Amniotic epithelial cell (primary cell): ENCODE measurements around the gene TEDC1.

Experiments used
- DNase-seq: peaks from one replicate; pipeline ENCODE4 v3.0.0-alpha.2; 2010; ENCODE audit warnings: low read depth

Gene TEDC1

GRCh38 chr14:105474483-105475268 lies 16.4 kb upstream of the TEDC1 start, which contains the start of gene CRIP2:
Gene CRIP2, plus strand, starts transcription at chr14:105474821. Its CDS starts 42 bp downstream, at chr14:105474863.
- no peak for DNase-seq

DNA sequence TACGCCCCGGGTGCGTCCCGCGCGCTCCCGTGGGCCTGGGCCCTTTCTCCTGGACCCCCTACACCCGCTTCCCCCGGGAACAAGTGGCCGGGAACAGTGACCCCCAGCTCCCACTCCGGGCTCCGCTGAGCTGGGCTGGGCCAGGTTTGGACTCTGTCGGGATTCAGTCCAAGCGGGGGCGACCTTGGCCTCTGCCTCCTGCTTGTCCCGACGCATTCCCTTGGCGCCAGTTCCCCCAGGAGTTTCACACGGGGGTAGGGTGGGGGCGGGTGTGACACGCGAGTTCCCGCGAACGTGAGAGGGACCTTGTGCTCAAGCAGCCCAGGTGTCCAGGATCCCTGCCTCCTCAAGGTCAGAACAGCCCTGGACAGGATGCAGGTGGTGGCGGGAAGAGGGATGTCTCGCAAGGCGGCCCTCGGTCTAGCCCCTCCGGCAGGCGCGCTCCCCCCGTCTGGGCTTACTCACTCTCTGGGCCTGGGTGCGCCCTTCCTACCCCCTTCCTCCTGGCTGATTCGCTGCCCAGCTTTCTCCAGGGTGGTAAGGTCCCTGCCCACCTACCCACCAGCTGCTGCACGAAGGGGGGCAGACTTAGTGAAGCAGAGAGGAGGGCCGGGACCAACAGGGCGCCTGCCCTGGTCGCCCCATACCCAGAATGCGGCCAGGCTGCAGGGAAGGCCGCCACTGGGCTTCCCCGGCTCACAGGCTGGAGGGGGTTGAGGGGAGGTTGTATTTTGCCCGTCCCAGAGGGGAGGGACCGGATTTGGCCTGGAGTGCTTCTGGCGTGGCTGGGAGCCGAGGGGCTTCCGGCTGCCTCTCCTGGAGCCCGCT lies 15.6 kb upstream of the TEDC1 start:
- DNase-seq = no peak

- DNase-seq = no peak
Observed at GRCh38 chr14:105476097-105476830, 14.8 kb upstream of the TEDC1 start.

DNA sequence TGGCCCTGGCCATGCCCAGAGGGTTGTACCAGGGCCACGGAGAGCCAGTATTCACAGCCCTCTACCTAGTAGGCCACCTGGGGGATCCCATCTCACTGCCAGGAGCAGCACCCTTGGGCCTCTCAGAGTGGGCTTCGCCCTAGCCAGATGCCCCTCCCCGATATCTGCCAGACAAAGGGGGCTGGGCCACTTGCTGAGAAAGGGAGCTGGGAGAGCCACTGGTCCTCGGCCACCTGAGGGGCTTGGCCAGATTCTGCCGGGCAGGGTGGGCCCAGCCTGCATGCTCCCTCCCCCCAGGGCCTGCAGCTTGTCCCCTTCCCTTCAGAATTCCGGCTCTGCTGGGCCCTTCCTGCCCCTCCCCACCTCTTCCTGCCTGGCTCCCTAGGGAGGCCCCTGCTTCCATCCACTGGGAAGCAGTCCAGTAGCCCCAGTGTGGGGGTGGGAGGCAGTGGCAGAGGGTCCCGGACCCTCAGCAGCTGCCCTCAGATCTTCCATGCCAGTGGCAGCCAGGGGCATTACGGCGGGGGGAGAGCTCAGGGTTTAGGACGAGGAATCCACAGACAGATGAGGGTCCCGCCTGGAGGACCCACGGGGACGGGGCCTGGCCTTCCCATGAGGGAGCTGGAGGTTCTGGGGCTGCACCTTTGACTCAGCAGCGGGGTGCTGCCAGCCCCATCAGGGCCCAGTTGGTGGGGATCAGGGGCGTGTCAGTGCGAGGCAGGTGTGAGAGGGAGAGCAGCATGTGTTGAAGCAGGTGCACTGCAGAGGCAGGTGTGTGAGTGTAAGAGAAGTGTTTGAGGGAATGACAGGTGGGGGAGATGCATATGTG lies 14.0 kb upstream of the TEDC1 start:
- no peak for DNase-seq

GRCh38 chr14:105477660-105478397 lies 13.2 kb upstream of the TEDC1 start:
- no peak for DNase-seq

DNA sequence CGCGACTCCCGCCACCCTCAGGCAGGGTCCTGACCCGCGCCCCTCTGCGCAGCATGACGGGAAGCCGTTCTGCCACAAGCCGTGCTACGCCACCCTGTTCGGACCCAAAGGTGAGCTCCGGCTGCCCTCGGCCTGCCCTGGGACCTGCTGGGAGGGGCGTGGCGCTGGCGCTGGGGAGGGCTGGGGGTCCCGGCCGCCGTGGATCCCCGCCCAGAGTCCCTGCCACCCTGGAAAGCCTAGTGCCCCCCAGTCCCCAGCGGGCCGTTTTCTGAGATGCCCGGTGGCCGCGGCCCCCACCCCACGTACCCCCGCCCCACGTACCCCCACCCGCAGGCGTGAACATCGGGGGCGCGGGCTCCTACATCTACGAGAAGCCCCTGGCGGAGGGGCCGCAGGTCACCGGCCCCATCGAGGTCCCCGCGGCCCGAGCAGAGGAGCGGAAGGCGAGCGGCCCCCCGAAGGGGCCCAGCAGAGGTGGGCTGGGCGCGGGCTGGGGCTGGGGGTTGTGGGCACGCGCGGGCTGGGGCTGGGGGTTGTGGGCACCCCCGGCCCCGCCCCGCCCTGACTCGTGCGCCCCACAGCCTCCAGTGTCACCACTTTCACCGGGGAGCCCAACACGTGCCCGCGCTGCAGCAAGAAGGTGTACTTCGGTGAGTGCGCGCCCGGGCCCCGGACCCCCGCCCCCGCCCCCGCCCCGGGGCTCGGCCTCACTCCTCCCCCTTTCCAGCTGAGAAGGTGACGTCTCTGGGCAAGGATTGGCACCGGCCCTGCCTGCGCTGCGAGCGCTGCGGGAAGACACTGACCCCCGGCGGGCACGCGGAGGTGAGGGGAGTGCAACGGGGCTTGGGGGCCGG lies 12.4 kb upstream of the TEDC1 start:
- no peak for DNase-seq

DNA sequence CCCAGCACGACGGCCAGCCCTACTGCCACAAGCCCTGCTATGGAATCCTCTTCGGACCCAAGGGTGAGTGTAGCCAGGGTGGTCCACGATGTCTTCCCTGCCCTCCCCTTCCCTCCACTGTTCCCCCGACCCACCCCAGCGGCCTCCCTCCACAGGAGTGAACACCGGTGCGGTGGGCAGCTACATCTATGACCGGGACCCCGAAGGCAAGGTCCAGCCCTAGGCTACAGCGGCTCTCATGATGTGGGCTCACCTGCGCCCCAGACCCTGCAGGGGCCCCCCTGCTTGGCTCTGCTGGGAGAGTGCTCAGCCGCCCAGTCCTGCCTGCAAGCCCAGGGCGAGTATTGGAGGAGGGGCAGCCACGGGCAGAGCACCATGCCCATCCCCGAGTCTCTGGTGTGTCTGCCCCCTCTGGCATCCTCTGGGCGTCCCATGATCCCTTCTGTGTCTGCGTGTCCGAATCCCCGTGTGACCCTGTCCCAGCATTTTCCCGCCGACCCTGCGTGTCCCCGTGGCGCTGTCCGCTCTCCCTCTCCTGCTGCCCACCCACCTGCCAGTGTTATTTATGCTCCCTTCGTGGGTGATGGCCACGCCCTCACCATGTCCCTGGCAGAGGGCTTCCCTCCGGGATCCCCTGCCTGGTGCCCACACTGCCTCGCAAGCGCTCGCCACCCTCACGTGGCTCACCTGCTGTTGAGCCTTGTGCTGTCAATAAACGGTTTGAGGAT lies 11.5 kb upstream of the TEDC1 start:
- no peak for DNase-seq

DNA sequence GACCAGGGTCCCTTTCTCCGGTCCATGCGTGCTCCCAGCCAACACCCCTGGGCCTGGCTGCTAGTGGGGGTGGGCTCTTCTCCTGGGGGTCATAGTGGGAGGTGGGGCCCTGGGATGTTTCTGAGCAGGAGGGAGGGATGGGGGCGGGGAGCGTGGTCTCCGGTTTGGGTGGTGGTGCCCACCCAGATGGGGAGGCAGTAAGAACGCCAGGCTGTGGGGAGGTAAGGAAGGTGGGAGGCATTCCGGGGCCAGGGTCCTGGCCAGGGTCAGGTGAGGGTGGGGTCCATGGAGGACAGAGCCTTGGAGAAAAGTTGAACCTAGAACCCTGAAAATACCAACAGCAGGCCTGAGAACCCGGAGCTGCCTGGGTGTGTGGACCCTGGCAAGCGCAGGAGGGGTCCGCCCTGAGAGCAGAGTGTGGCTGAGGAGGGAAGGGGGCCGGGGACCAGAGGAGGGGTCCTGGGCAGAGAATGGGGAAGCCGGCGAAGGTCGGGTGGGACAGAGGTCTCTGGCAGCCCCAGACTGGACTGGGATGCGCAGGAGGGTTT lies 10.8 kb upstream of the TEDC1 start:
- DNase-seq = no peak

- DNase-seq = peak; percentile 78
Observed at GRCh38 chr14:105480807-105481801, 9.9 kb upstream of the TEDC1 start.

DNA sequence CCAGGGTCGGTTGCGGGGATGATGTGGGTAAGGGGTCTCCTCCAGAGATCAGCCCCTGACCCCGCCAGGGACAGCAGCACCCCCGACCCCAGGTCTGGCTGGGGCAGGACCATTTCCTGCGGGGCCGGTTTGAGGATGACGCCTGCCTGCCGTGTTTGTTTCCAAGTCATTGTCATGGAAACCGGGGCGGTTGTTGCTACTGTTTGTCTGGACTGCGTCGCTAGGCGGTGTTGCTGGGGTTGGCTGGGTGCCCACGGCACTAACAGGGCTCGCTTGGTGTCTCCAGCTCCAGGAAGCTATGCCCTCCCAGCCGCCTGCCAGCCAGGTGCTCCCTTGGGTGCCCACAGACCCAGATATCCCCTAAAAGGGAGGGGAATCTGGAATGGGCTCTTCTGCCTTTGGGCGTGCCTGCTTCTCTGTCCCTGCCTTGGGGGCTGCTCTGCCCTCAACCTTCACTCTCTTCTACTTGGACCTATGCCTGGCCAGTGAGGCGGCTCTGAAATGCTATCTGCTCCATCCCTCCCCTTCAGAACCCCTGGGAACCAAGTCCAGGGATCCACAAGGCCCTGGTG lies 9.1 kb upstream of the TEDC1 start:
- DNase-seq = peak; percentile 93

- no peak for DNase-seq
Observed at GRCh38 chr14:105482486-105483110, 8.4 kb upstream of the TEDC1 start.

- DNase-seq = no peak
Observed at GRCh38 chr14:105483300-105484068, 7.6 kb upstream of the TEDC1 start.

DNA sequence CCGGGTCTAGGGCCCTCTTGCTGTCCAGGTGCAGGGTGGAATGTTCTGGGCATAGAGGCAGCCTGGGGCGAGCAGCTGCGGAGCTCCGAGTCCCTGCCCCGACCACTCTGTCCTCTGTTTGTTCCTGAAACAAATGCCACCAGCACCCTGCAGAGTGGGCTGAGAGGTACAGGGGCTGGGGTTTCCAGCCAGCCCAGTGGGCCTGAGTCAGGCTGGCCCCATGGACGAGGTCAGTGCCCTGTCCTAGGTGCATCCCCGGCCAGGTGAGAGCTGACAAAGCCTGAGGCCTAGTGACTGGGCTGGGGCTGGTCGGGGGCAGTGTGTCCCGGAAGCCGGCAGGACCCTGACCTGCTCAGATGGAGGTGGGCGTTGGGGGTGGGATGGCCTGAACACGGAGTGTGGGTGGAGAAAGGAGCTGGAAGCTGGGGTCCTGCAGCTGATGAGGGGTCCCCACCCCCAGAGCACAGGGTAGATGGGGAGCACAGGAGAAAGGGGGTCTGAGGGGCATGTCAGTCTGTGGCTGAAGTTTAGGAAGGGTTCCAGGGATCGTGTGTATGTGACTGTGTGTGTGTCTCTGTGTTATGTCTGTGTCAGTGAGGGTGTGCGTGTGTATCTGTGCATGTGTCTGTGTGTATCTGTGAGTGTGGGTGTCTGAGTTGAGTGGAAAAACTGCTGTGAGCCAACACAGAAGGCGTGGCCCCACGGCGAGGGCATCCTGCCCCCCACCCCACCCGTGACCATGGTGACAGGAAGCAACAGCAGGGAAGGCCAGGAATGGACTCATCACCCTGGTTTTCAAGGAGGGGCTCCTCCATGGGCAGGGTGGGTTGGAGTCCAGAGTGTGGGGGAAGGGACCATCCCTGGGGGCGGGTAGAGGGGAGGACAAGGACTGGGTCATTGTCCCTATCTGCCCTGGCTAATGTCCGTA lies 6.7 kb upstream of the TEDC1 start:
- DNase-seq = no peak

DNA sequence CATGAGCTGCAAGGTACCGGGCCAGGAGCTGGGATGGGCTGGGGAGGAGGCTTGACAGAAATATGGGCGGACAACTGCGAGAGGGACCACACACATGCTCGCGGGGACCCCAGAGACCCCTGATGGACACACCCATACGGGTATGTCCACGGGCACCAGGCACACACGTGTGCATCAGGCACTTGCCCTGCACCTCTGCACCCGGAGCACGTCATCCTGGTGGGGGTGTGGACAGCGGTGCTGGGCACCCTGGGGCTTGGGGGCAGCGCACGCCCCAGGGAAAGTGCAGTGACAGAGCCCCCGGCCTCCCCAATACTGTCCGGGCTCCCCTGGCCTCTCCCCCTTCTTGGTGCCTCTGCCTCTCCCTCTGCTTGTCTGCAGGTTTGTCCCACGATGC lies 6.1 kb upstream of the TEDC1 start:
- no peak for DNase-seq

GRCh38 chr14:105485739-105486162 lies 5.3 kb upstream of the TEDC1 start:
- peak; percentile 17 for DNase-seq
